GM21717 (cell line): ENCODE data around the gene TAAR1.

Experiments used
- ATAC-seq: cut with Tn5 transposase; IDR thresholded peaks from one replicate; pipeline ENCODE4 v1.9.1; 2021; ENCODE audit warnings: mild to moderate bottlenecking, moderate library complexity; ENCODE audit not compliant: unreplicated experiment

Gene TAAR1

GRCh38 chr6:132596201-132596600 is 62.8 kb downstream of the TAAR1 start:
- no peak for ATAC-seq
